Natural killer cell (primary cell): ENCODE results near the gene ZXDC. TPM values are rescaled to one million over a fixed set of nuclear protein-coding genes. Genes with fewer than 3 reads are reported as not detected.

ENCODE experiments used
- ATAC-seq, 3 donors: fragments of 150-1000 bp in 2 of 3; fragments of 200-7000 bp in 1 of 3; cut with Tn5 transposase; 1 replicate in 1 of 3; 2 replicates in 2 of 3; pipeline ENCODE4 v1.10.0; 2021; ENCODE audit warnings: mild to moderate bottlenecking in 2 of 3, moderate library complexity in 2 of 3
- DNase-seq, 2 donors: peaks; one replicate each; pipeline versions ENCODE4 v3.0.0 to v3.0.0-alpha.2; 2013 to 2021; ENCODE audit warnings: mixed read lengths in 1 of 2
- H3K27ac ChIP-seq: one replicate; pipeline ENCODE4 v1.5.1; 2013; ENCODE audit warnings: mild to moderate bottlenecking, low read length
- H3K27me3 ChIP-seq: one replicate; pipeline ENCODE4 v1.6.1; 2013; ENCODE audit warnings: low read length; ENCODE audit not compliant: control insufficient read depth, insufficient read depth
- H3K36me3 ChIP-seq: one replicate; pipeline ENCODE4 v1.6.1; 2013; ENCODE audit warnings: low read length; ENCODE audit not compliant: control insufficient read depth, insufficient read depth
- H3K4me1 ChIP-seq: one replicate; pipeline ENCODE4 v1.6.1; 2013; ENCODE audit warnings: low read length; ENCODE audit not compliant: control insufficient read depth, insufficient read depth
- H3K4me3 ChIP-seq: one replicate; pipeline ENCODE4 v1.5.1; 2013; ENCODE audit warnings: low read length
- H3K9me3 ChIP-seq: one replicate; pipeline ENCODE4 v1.6.1; 2013; ENCODE audit warnings: low read length; ENCODE audit not compliant: control insufficient read depth, insufficient read depth
- H3K27ac Mint-ChIP-seq, 2 donors: one replicate each; pipeline ENCODE4 v1.8.0; 2022; ENCODE audit warnings: mild to moderate bottlenecking in 2 of 2, mixed read lengths in 2 of 2, moderate library complexity in 1 of 2
- H3K27me3 Mint-ChIP-seq, 2 donors: one replicate each; pipeline ENCODE4 v1.8.0; 2022; ENCODE audit warnings: low read depth in 2 of 2, mixed read lengths in 2 of 2
- H3K36me3 Mint-ChIP-seq: one replicate; pipeline ENCODE4 v1.8.0; 2022; ENCODE audit warnings: mixed read lengths
- H3K4me1 Mint-ChIP-seq, 2 donors: one replicate each; pipeline ENCODE4 v1.8.0; 2022; ENCODE audit warnings: mixed read lengths in 2 of 2
- H3K4me3 Mint-ChIP-seq: one replicate; pipeline ENCODE4 v1.8.0; 2022; ENCODE audit warnings: mild to moderate bottlenecking, moderate library complexity, mixed read lengths
- H3K9me3 Mint-ChIP-seq, 2 donors: one replicate each; pipeline ENCODE4 v1.8.0; 2022; ENCODE audit warnings: mixed read lengths in 2 of 2
- CTCF ChIP-seq: fragments of 200-600 bp; IDR thresholded peaks from one replicate; pipeline ENCODE4 v1.8.0; 2022; ENCODE audit warnings: antibody characterized with exemption
- WGBS: methylation state at CpG from one replicate; pipeline ENCODE4 v1.1.7; 2013; ENCODE audit warnings: missing lambda C conversion rate; ENCODE audit not compliant: insufficient coverage; 5-methylcytosine and 5-hydroxymethylcytosine counted together
- intact Hi-C: fragments of 100-400 bp; cut with micrococcal nuclease; formaldehyde crosslinking; loops from one replicate; pipeline ENCODE4 v1.14.2; 2022
- total RNA-seq, 4 donors: library from RNA; stranded (reverse); fragments of 120-200 nt in 1 of 4; gene quantifications; one replicate each; pipeline versions ENCODE4 v1.2.3 to v1.2.4, GENCODE V29; 2013 to 2022

ZXDC gene
- total RNA-seq, 3 donors from 2014 or later (not counting 1 experiment from before 2014, with no cell fraction given): 56.1 to 70.2 (median 68.4) TPM

GRCh38 chr3:126450219-126450618 lies 25.5 kb downstream of the ZXDC start:
- Mint-ChIP-seq H3K36me3 (no peaks in the 10 kb centered on the region), H3K27me3 (no peaks in the 10 kb centered on the region), H3K4me3 (no peak overlapping the region), H3K4me1 (peaks cover 10 to 24% of the 10 kb centered on the region in 2 donors), H3K27ac (no peak overlapping the region), H3K9me3 (no peaks in the 10 kb centered on the region)
- H3K9me3 ChIP-seq: no peaks in the 10 kb centered on the region
- peaks cover 53% of the 10 kb centered on the region for H3K36me3 ChIP-seq
- 84% methylated on average over 9 of the region's 9 CpGs for WGBS
- H3K27ac ChIP-seq: no peak overlapping the region
- no peaks in the 10 kb centered on the region for H3K27me3 ChIP-seq
- no peak for TF ChIP-seq CTCF
- no peak overlapping the region for H3K4me3 ChIP-seq
- DNase-seq (no peak), ATAC-seq (no peak)
- no peaks in the 10 kb centered on the region for H3K4me1 ChIP-seq
- intact Hi-C loops: no loop called here

- TF ChIP-seq CTCF: no peak
- Histone ChIP-seq H3K36me3 (peaks cover 47% of the 10 kb centered on the region), H3K4me1 (no peaks in the 10 kb centered on the region), H3K9me3 (no peaks in the 10 kb centered on the region), H3K27me3 (no peaks in the 10 kb centered on the region), H3K4me3 (no peak overlapping the region), H3K27ac (no peak overlapping the region)
- ATAC-seq: no peak
- no peak for DNase-seq
- no peaks in the 10 kb centered on the region for H3K9me3 Mint-ChIP-seq
- intact Hi-C loops: no loop called here
- 93% methylated on average over 11 of the region's 11 CpGs for WGBS
- H3K27me3 Mint-ChIP-seq: no peaks in the 10 kb centered on the region
- H3K4me1 Mint-ChIP-seq: peaks cover 7 to 22% of the 10 kb centered on the region in 2 donors
- H3K4me3 Mint-ChIP-seq: no peak overlapping the region
- no peaks in the 10 kb centered on the region for H3K36me3 Mint-ChIP-seq
- H3K27ac Mint-ChIP-seq: no peak overlapping the region
These were observed 26.1 kb downstream of the ZXDC start for GRCh38 chr3:126449621-126450051.

- H3K4me3 ChIP-seq: no peak overlapping the region
- peaks cover 7 to 22% of the 10 kb centered on the region in 2 donors for H3K4me1 Mint-ChIP-seq
- H3K36me3 ChIP-seq: peaks cover 39% of the 10 kb centered on the region
- H3K27me3 ChIP-seq: no peaks in the 10 kb centered on the region
- DNase-seq (no peak), ATAC-seq (no peak)
- TF ChIP-seq CTCF: no peak
- H3K27ac Mint-ChIP-seq: no peak overlapping the region
- no peaks in the 10 kb centered on the region for H3K9me3 Mint-ChIP-seq
- H3K36me3 Mint-ChIP-seq: no peaks in the 10 kb centered on the region
- H3K9me3 ChIP-seq: no peaks in the 10 kb centered on the region
- WGBS: 99% methylated on average over 8 of the region's 8 CpGs
- intact Hi-C loops: no loop called here
- H3K27me3 Mint-ChIP-seq: no peaks in the 10 kb centered on the region
- no peak overlapping the region for H3K27ac ChIP-seq
- H3K4me3 Mint-ChIP-seq: no peak overlapping the region
- no peaks in the 10 kb centered on the region for H3K4me1 ChIP-seq
These were observed 26.9 kb downstream of the ZXDC start for GRCh38 chr3:126448893-126449180.

GRCh38 chr3:126448136-126448892 lies 27.4 kb downstream of the ZXDC start:
- ATAC-seq: no peak
- H3K9me3 ChIP-seq: no peaks in the 10 kb centered on the region
- H3K4me1 ChIP-seq: no peaks in the 10 kb centered on the region
- no peak for DNase-seq
- Mint-ChIP-seq H3K36me3 (no peaks in the 10 kb centered on the region), H3K4me1 (peaks cover 7 to 22% of the 10 kb centered on the region in 2 donors), H3K4me3 (no peak overlapping the region), H3K27ac (no peak overlapping the region), H3K9me3 (no peaks in the 10 kb centered on the region), H3K27me3 (no peaks in the 10 kb centered on the region)
- H3K27ac ChIP-seq: no peak overlapping the region
- 97% methylated on average over 16 of the region's 17 CpGs for WGBS
- H3K27me3 ChIP-seq: no peaks in the 10 kb centered on the region
- intact Hi-C loops: no loop called here
- no peak overlapping the region for H3K4me3 ChIP-seq
- TF ChIP-seq CTCF: no peak
- H3K36me3 ChIP-seq: peaks cover 39% of the 10 kb centered on the region
